HEK293T (cell line): ENCODE results near the gene PDCD7.
"Not testable (repeated sequence)": the region's sequence is repeated elsewhere in the genome, so short reads cannot be mapped to it uniquely, and the experiment has no call there.

Source experiments
- ARNT ChIP-seq: fragments of 450-650 bp; IDR thresholded peaks from 2 replicates; pipeline ENCODE4 v1.6.1; 2017; ENCODE audit warnings: mild to moderate bottlenecking
- BHLHE40 ChIP-seq: fragments of 450-650 bp; IDR thresholded peaks from 2 replicates; pipeline ENCODE4 v1.6.1; 2016; ENCODE audit warnings: mild to moderate bottlenecking, moderate library complexity, borderline replicate concordance
- CTBP1 ChIP-seq: fragments of 450-650 bp; IDR thresholded peaks from 2 replicates; pipeline ENCODE4 v1.6.1; 2016; ENCODE audit warnings: borderline replicate concordance
- ELF4 ChIP-seq: fragments of 450-650 bp; IDR thresholded peaks from 2 replicates; pipeline ENCODE4 v1.6.1; 2017; ENCODE audit warnings: antibody characterized with exemption
- FOXM1 ChIP-seq: fragments of 450-650 bp; IDR thresholded peaks from 2 replicates; pipeline ENCODE4 v1.6.1; 2017; ENCODE audit warnings: mild to moderate bottlenecking, borderline replicate concordance
- HDGF ChIP-seq: fragments of 450-650 bp; IDR thresholded peaks from 2 replicates; pipeline ENCODE4 v1.6.1; 2017; ENCODE audit warnings: antibody characterized with exemption, borderline replicate concordance
- L3MBTL2 ChIP-seq: fragments of 450-650 bp; conservative IDR thresholded peaks from 2 replicates; pipeline ENCODE4 v1.6.1; 2016; ENCODE audit warnings: mild to moderate bottlenecking
- NFRKB ChIP-seq: fragments of 450-650 bp; IDR thresholded peaks from 2 replicates; pipeline ENCODE4 v1.6.1; 2016; ENCODE audit warnings: mild to moderate bottlenecking, moderate library complexity
- SP1 ChIP-seq: fragments of 450-650 bp; IDR thresholded peaks from 2 replicates; pipeline ENCODE4 v1.6.1; 2017
- SUZ12 ChIP-seq: fragments of 450-650 bp; IDR thresholded peaks from 2 replicates; pipeline ENCODE4 v1.6.1; 2016; ENCODE audit warnings: mild to moderate bottlenecking
- TF ChIP-seq, protein P1 (sequence below): fragments of 450-650 bp; IDR thresholded peaks from 2 replicates; pipeline ENCODE4 v1.6.1; 2016

DNA sequence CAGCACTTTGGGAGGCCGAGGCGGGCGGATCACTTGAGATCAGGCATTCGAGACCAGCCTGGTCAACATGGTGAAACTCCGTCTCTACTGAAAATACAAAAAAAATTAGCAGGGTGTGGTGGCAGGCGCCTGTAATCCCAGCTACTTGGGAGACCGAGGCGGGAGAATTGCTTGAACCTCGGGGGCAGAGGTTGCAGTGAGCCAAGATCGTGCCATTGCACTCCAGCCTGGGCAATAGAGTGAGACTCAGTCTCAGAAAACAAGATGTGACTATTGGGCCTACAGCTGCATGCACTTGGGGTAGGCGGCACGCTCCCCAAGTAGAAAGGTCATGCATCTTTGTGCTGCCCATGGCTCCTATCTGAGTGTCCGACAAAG, 39.8 kb downstream of the PDCD7 start:
- TF ChIP-seq BHLHE40, SP1, ELF4, CTBP1, FOXM1, ARNT, NFRKB, SUZ12, HDGF, L3MBTL2: not testable (repeated sequence)
- TF ChIP-seq, protein P1, sequence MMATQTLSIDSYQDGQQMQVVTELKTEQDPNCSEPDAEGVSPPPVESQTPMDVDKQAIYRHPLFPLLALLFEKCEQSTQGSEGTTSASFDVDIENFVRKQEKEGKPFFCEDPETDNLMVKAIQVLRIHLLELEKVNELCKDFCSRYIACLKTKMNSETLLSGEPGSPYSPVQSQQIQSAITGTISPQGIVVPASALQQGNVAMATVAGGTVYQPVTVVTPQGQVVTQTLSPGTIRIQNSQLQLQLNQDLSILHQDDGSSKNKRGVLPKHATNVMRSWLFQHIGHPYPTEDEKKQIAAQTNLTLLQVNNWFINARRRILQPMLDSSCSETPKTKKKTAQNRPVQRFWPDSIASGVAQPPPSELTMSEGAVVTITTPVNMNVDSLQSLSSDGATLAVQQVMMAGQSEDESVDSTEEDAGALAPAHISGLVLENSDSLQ: not testable (repeated sequence)
